GM20000 (cell line): ENCODE results near the gene BTBD9.

Experiments used
- DNase-seq: peaks from one replicate; pipeline ENCODE4 v3.0.0; 2012; ENCODE audit warnings: low spot score
- TF ChIP-seq, protein P1 (sequence below): IDR thresholded peaks from 2 replicates; pipeline ENCODE4 v1.5.1; 2012; ENCODE audit warnings: mild to moderate bottlenecking, control low read depth; ENCODE audit errors: extremely low read depth, missing control alignments

BTBD9 gene

DNA sequence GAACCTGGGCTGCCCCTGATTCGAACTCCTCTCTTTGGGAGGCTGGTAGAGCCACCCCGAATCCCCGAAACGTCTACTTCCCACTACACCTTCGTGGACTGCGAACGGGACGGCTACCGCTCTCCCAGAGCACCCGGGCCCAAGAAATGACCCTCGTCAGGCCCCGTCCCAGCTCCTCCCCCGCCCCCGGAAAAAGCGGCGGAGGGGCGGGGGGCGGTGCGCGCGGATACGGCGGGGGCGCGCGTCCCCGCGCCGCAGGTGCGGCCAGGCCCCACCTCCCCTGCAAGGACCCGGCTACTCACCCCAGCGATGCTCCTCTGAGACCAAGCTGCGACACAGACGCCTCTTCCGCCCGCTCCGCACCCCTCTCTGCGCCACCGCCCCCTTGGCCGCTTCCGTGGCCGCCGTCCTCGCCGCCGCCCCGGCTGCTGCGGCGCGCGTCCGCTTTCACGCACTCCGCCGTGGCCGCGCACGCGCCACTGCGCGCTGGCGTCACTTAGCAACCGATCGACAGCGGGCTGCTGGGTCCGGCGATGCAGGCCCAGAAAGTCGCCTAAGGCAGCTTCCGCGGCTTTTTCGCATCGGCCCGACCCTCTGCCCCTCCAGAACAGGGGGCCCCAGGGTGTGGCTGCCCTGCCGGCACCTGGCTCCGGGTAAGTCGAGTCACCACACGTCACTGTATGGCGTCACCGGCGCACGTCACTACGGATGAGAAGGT lies at the start of gene BTBD9:
Gene BTBD9, minus strand, starts transcription at position 432 of the 718 bp plus-strand sequence.
- peak; percentile 89 for DNase-seq
- TF ChIP-seq, protein P1, sequence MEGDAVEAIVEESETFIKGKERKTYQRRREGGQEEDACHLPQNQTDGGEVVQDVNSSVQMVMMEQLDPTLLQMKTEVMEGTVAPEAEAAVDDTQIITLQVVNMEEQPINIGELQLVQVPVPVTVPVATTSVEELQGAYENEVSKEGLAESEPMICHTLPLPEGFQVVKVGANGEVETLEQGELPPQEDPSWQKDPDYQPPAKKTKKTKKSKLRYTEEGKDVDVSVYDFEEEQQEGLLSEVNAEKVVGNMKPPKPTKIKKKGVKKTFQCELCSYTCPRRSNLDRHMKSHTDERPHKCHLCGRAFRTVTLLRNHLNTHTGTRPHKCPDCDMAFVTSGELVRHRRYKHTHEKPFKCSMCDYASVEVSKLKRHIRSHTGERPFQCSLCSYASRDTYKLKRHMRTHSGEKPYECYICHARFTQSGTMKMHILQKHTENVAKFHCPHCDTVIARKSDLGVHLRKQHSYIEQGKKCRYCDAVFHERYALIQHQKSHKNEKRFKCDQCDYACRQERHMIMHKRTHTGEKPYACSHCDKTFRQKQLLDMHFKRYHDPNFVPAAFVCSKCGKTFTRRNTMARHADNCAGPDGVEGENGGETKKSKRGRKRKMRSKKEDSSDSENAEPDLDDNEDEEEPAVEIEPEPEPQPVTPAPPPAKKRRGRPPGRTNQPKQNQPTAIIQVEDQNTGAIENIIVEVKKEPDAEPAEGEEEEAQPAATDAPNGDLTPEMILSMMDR, result no peak

DNA sequence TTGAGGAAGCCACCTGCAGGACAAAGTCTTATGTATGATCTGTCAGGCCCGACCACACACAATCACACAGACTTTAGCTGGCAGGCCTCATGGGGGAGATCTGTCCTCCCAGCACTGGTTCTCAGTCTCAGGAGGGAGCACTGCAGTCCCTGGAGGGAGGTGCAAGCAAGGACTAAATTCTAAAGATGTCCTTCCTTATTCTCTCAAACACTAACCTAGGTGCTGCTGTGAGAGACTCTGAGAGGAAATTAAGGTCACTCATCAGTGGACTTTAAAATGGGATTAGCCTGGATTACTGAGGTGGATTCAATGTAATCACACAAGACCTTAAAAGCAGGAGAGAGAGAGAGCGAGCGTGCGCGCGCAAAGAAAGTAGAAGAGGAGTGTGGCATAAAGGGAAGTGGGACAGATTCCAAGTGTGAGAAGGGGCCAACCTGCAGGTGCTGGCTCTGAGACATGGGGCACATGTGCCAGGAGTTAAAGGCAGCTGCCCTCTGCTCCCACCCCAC lies 48.9 kb upstream of the BTBD9 start:
- peak; percentile 30 for DNase-seq
- TF ChIP-seq, protein P1, result no peak

DNA sequence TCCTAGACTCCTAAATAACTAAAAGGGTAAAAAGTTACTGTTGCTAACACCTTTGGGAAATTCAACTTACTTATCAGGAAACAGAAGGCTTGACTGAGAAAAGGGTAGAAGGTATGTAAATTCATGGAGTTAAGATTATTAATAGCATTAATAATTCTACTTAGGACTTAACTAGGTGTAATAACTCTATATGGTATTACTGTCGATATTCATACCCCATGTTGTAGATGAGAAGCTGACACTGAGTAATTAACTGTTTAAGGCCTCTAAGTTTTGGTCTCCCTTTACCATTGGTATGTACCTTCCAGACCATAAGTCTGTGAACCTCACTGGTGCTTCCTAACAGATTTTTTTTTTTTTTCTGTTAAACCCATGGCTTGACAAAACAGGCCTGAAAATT lies 47.8 kb upstream of the BTBD9 start:
- DNase-seq, result no peak
- TF ChIP-seq, protein P1, result no peak

DNA sequence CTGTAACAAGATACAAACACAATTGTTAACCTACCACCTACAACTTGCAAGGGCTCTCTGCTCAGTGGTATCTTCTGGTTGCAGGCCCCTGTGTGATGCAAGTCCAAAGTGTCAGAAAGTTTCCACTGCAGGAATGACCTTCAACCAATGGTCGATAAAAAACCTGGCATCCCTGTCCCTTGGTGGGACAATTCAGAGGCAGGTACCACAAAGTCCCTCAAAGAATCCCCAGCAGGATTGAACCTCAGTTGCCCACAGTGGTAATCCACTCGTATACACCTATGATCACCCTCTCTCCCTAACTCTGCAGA lies 47.3 kb upstream of the BTBD9 start:
- TF ChIP-seq, protein P1, result no peak
- no peak for DNase-seq

DNA sequence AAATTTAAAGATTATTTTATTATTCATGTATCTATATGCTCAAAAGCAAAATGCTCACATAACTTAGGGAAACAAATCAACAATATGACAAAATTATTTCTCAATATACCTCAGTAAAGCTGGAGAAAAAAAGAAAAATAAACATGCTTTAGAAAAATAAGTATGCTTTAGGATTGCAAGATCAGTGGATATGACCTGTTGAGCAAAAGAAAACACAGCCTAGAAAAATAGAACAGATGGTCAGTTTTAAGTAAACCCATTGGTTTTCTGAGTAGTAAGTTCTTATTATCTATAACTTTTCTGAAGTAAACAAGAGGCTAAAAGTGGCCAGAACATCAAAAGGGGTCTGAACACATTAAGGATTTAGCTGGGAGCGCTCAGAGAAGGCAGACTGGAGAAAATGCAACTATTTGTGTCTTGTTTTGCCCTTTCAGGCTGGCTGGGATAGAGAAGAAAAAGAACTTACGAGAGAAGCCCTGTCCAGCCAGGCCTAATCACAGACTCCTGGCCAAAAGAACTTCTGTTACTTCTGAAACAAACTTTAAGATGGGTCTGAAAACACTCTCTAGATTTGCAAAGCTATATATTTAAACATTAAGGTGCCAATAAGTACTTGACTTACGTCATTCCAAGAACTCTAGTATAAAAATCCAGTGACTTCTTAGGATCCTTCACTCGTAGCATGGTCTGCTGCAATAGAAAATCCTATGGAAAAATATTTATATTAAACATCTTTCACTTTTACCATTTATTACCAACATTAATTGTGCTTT lies 46.7 kb upstream of the BTBD9 start:
- TF ChIP-seq, protein P1, result no peak

DNA sequence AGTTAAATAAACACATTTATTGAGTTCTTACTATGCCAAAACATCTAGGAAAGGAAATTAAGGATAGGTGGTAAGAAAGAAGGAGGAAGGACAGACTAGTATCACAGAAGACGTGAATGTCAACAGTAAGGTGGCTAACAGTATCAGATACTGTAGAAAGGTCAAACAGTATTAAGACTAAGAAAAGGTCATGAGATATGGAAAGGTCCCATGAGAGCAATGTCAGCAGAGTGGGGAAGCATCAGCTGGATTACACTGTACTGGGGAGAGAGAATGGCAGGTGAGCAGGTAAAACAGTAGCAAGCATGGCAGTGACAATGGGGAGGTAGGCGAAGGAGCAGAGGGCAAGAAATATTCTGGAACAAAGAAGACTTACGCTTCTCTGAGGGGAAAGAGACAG lies 45.2 kb upstream of the BTBD9 start:
- no peak for DNase-seq
- TF ChIP-seq, protein P1, result no peak

More for the DNA sequence above, 46.7 kb upstream of the BTBD9 start:
- no peak for DNase-seq

DNA sequence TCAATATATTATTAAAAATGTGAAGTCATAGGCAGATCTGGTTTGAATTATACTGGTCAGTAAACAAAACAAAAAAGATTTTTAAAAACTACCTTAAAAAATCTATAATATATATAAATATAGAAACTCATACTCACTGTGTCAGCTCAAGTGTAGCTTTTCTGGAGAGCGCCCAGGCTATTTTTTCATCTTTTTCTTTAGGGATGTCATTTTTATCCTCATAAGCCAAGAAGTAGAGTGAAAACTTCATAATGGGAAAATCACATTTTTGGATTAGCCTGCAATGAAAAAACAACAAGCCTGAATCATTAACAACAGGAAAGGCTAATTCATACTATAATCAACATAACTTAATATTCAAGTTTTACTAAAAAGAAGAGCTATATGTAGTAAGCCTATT lies 44.5 kb upstream of the BTBD9 start:
- DNase-seq, result no peak
- TF ChIP-seq, protein P1, result no peak
